LNCaP clone FGC (cell line): ENCODE data around the gene KRT23.

ENCODE experiments used
- DNase-seq: peaks from one replicate; pipeline ENCODE4 v3.0.0-alpha.2; 2011; ENCODE audit warnings: low read depth
- H3K4me3 ChIP-seq: 2 replicates; pipeline ENCODE4 v1.5.1; 2011; ENCODE audit warnings: mild to moderate bottlenecking, low read depth, low read length, control low read depth
- TF ChIP-seq, protein P1 (sequence below): IDR thresholded peaks from 2 replicates; pipeline ENCODE4 v1.5.1; 2012; ENCODE audit warnings: mild to moderate bottlenecking; ENCODE audit not compliant: control insufficient read depth, insufficient read depth; ENCODE audit errors: extremely low read depth

Gene KRT23

GRCh38 chr17:40951011-40951622, 13.7 kb upstream of the KRT23 start:
- H3K4me3 ChIP-seq = no peak overlapping the region
- no peak for DNase-seq
- TF ChIP-seq, protein P1, sequence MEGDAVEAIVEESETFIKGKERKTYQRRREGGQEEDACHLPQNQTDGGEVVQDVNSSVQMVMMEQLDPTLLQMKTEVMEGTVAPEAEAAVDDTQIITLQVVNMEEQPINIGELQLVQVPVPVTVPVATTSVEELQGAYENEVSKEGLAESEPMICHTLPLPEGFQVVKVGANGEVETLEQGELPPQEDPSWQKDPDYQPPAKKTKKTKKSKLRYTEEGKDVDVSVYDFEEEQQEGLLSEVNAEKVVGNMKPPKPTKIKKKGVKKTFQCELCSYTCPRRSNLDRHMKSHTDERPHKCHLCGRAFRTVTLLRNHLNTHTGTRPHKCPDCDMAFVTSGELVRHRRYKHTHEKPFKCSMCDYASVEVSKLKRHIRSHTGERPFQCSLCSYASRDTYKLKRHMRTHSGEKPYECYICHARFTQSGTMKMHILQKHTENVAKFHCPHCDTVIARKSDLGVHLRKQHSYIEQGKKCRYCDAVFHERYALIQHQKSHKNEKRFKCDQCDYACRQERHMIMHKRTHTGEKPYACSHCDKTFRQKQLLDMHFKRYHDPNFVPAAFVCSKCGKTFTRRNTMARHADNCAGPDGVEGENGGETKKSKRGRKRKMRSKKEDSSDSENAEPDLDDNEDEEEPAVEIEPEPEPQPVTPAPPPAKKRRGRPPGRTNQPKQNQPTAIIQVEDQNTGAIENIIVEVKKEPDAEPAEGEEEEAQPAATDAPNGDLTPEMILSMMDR = no peak

DNA sequence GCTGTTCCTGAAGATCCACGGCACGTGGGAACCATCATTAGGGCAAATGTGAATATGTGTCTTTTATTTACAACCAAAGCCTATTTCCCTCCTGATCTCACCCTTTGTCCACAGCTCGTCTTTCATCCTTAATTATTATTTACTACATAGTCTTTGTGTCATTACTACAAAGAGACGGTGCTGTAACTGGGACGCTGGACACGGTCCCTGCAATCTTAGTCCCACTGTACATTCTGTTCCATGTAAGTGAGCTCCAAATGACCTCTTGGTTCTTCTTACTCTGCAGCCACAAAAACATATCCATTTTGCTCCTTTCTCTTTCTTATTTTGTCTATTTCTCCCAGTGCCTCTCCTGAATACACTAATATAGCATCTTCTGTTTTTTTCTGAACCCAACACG, 12.7 kb upstream of the KRT23 start:
- no peak overlapping the region for H3K4me3 ChIP-seq
- TF ChIP-seq, protein P1 = no peak
- no peak for DNase-seq

DNA sequence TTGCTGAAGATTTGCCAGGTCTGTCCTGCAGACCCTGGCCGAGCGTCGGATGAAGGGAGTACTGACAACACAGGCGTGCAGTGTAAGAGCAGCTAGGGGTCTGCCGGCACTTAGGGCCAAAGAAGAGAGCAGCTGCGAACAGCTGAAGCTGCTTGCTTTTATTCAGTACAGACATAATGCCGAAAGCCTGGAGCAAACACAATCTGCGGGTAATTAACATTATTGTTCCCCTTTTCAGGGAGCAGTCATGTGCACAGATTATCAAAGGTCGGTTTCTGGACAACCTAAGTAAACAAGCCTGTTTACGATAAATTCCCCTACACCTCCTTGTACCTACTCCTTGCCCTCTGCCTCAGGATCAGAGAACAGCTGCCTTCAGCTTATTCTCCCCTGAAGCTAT, 12.0 kb upstream of the KRT23 start:
- no peak overlapping the region for H3K4me3 ChIP-seq
- TF ChIP-seq, protein P1 = no peak
- DNase-seq = no peak

- TF ChIP-seq, protein P1 = no peak
- H3K4me3 ChIP-seq = no peak overlapping the region
- DNase-seq = no peak
Measured at GRCh38 chr17:40947929-40948328, 10.5 kb upstream of the KRT23 start.

DNA sequence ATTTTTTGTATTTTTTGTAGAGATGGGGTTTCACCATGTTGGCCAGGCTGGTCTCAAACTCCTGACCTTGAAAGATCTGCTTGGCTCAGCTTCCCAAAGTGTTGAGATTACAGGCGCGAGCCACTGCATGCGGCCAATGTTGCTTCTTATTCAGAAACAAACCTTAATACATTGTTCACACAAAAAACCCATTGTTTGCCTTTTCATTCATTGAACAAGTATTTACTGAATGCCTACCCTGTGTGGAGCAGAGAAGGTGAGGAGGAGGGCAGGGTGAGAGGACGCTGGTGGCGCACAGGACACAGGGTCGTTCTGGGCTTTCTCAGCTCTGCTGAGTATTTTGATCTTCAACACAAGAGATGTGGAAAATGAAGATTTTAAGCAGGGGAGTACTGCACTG, 8.0 kb upstream of the KRT23 start:
- H3K4me3 ChIP-seq = no peak overlapping the region
- TF ChIP-seq, protein P1 = no peak
- DNase-seq = no peak

- H3K4me3 ChIP-seq = no peak overlapping the region
- TF ChIP-seq, protein P1 = no peak
- no peak for DNase-seq
Measured at GRCh38 chr17:40944531-40944930, 7.1 kb upstream of the KRT23 start.

DNA sequence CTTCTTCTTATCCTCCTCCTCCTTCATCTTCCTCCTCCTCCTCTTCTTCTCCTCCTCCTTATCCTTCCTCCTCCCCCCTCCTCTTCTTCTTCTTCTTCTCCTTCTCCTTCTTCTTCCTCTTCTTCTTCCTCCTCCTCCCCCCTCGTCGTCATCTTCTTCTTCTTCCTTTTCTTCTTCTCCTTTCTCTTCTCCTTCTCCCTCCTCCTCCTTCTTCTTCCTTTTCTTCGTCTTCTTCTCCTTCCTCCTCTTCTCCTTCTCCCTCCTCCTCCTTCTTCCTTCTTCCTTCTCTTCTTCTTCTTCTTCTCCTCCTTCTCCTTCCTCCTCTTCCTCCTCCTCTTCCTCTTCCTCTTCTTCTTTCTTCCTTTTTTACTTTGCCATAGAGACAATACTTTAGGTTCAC, 5.1 kb upstream of the KRT23 start:
- no peak overlapping the region for H3K4me3 ChIP-seq
- TF ChIP-seq, protein P1 = no peak
- no peak for DNase-seq
